A673 (cell line): ENCODE results near the gene DUSP15. TPM values are rescaled to one million over a fixed set of nuclear protein-coding genes. Genes with fewer than 3 reads are reported as not detected.

Experiments used
- BruUV-seq: library from RNA; stranded (reverse); fragments of 400-500 nt; replicated peaks from 2 replicates; lab custom pipeline; 2021; lab: Mats Ljungman, UMichigan
- CTCF ChIA-PET: fragments of 300-600 bp; sonication (Branson Sonifier 250); formaldehyde crosslinking; loops from one replicate; lab custom pipeline; 2022; ENCODE audit warnings: antibody characterized with exemption; lab: Charles Lee
- POLR2A ChIA-PET: fragments of 300-600 bp; sonication (Branson Sonifier 250); formaldehyde crosslinking; loops from one replicate; lab custom pipeline; 2022; ENCODE audit warnings: antibody characterized with exemption; ENCODE audit not compliant: low non-redundant PET; lab: Charles Lee
- DNase-seq: peaks from one replicate; pipeline ENCODE4 v3.0.0-alpha.2; 2015; ENCODE audit warnings: low spot score
- H3K27ac ChIP-seq: fragments of 200-600 bp; sonication (generic); 2 replicates; pipeline ENCODE4 v1.5.1; 2016; ENCODE audit warnings: mixed run types, low read depth, mild to moderate bottlenecking, mixed read lengths, antibody characterized with exemption, low read length; ENCODE audit not compliant: poor library complexity, severe bottlenecking
- H3K27me3 ChIP-seq: fragments of 200-600 bp; sonication (generic); replicated peaks from 2 replicates; pipeline ENCODE4 v1.6.1; 2017; ENCODE audit warnings: mixed run types, low read depth, mild to moderate bottlenecking, mixed read lengths, antibody characterized with exemption, low read length; ENCODE audit not compliant: insufficient read depth, poor library complexity
- H3K36me3 ChIP-seq: fragments of 200-600 bp; sonication (generic); 2 replicates; pipeline ENCODE4 v1.6.1; 2016; ENCODE audit warnings: mixed run types, mild to moderate bottlenecking, mixed read lengths, antibody characterized with exemption, low read length; ENCODE audit not compliant: insufficient read depth, poor library complexity, severe bottlenecking
- H3K4me1 ChIP-seq: fragments of 200-600 bp; sonication (generic); 2 replicates; pipeline ENCODE4 v1.6.1; 2017; ENCODE audit warnings: mixed run types, mild to moderate bottlenecking, mixed read lengths, antibody characterized with exemption, low read length; ENCODE audit not compliant: insufficient read depth, poor library complexity, severe bottlenecking
- H3K4me3 ChIP-seq: fragments of 200-600 bp; sonication (generic); 2 replicates; pipeline ENCODE4 v1.5.1; 2016; ENCODE audit warnings: low read depth, mixed run types, mild to moderate bottlenecking, mixed read lengths, low read length; ENCODE audit not compliant: poor library complexity, severe bottlenecking
- H3K9me3 ChIP-seq: fragments of 200-600 bp; sonication (generic); 2 replicates; pipeline ENCODE4 v1.6.1; 2016; ENCODE audit warnings: mixed run types, low read depth, mild to moderate bottlenecking, mixed read lengths, antibody characterized with exemption, low read length; ENCODE audit not compliant: poor library complexity, severe bottlenecking
- EZH2 ChIP-seq: fragments of 200-600 bp; sonication (generic); IDR thresholded peaks from 2 replicates; pipeline ENCODE4 v1.6.1; 2017; ENCODE audit warnings: borderline replicate concordance, low read depth, mild to moderate bottlenecking, mixed read lengths, antibody characterized with exemption, low read length; ENCODE audit not compliant: poor library complexity, severe bottlenecking
- intact Hi-C: fragments of 100-400 bp; cut with micrococcal nuclease; formaldehyde crosslinking; loops from one replicate; pipeline ENCODE4 v1.10.0; 2022; ENCODE audit not compliant: unreplicated experiment
- total RNA-seq: library from RNA; stranded (reverse); gene quantifications from 2 replicates; pipeline ENCODE4 v1.2.3, GENCODE V29; 2021
- TF ChIP-seq, protein P1 (sequence below): fragments of 300-800, 200-600 bp; sonication (generic); conservative IDR thresholded peaks from 2 replicates; pipeline ENCODE4 v1.5.1; 2017; ENCODE audit warnings: low read depth, mild to moderate bottlenecking, antibody characterized with exemption, low read length, moderate library complexity, mixed read lengths

Gene DUSP15
- total RNA-seq, 1 experiment from 2014 or later, result not detected

DNA sequence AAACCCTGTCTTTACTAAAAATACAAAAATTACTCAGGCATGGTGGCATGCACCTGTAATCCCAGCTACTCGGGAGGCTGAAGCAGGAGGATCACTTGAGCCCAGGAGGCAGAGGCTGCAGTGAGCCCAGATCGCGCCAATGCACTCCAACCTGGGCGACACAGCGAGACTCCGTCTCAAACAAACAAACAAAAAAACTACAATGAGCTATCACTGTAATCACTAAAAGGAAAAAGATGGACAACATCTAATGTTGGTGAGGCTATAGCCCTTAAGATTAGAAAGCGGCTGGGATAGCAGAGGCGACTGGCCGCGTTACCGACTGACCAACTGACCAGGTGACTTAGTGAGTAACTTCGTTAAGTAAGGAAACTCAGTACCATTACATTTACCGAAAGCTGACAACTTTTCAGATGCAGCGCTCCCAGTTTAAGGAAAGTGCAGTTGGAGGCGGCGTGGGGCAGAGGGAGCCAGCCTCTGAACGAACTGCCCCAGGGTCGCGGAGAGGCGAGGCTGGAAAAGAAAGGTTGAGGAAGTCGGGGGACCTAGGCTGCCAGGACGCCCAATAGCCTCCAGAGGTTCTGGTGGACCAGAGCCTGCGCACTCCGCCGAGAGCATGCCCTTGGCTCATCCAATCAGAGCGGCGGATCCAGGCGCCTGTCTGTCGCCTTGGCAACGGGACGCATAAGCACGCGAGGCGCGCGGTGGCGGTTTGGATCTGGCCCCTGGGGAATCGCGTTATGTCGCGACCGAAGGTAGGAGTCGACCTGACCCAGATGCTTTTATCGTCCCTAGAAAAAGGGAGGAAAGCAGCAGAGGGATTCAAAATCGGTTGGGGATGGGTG lies 9.0 kb upstream of the DUSP15 start:
- peak; percentile 95 for DNase-seq
- no TSS peak for BruUV-seq
- Histone ChIP-seq H3K4me3 (peak overlapping the region; percentile 55), H3K27ac (no peak overlapping the region), H3K9me3 (no peaks in the 10 kb centered on the region), H3K4me1 (no peaks in the 10 kb centered on the region), H3K27me3 (no peaks in the 10 kb centered on the region), H3K36me3 (no peaks in the 10 kb centered on the region)
- POLR2A ChIA-PET, result no interaction called here
- TF ChIP-seq, protein P1, sequence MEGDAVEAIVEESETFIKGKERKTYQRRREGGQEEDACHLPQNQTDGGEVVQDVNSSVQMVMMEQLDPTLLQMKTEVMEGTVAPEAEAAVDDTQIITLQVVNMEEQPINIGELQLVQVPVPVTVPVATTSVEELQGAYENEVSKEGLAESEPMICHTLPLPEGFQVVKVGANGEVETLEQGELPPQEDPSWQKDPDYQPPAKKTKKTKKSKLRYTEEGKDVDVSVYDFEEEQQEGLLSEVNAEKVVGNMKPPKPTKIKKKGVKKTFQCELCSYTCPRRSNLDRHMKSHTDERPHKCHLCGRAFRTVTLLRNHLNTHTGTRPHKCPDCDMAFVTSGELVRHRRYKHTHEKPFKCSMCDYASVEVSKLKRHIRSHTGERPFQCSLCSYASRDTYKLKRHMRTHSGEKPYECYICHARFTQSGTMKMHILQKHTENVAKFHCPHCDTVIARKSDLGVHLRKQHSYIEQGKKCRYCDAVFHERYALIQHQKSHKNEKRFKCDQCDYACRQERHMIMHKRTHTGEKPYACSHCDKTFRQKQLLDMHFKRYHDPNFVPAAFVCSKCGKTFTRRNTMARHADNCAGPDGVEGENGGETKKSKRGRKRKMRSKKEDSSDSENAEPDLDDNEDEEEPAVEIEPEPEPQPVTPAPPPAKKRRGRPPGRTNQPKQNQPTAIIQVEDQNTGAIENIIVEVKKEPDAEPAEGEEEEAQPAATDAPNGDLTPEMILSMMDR, result no peak
- no peak for TF ChIP-seq EZH2
- intact Hi-C loops, result no loop called here
- CTCF ChIA-PET, result no interaction called here

DNA sequence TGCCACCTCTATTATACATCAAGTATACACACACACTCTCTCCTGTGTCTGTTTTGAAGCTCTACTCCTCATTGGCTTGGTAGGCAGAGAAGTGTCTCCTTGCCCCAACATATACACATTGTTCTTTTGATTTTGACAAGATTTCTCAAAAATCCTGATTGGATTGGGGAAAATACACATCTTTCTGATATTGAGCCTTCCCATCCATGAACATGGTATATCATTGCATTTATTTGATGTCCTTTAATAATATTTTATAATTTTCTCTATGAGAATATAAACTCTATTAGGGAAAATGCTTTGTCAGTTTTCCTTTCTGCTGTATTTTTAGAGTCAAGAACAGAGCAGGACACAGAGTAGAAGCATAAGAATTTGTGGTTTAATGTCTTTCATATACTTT lies 7.4 kb upstream of the DUSP15 start:
- DNase-seq, result no peak
- ChIA-PET CTCF (no interaction called here), POLR2A (no interaction called here)
- no peaks in the 10 kb centered on the region for H3K4me1 ChIP-seq
- H3K9me3 ChIP-seq, result no peaks in the 10 kb centered on the region
- H3K4me3 ChIP-seq, result no peak overlapping the region
- no peak overlapping the region for H3K27ac ChIP-seq
- peaks cover 10% of the 10 kb centered on the region for H3K27me3 ChIP-seq
- no TSS peak for BruUV-seq
- intact Hi-C loops, result no loop called here
- no peaks in the 10 kb centered on the region for H3K36me3 ChIP-seq
- no peak for TF ChIP-seq EZH2
- TF ChIP-seq, protein P1, result no peak

DNA sequence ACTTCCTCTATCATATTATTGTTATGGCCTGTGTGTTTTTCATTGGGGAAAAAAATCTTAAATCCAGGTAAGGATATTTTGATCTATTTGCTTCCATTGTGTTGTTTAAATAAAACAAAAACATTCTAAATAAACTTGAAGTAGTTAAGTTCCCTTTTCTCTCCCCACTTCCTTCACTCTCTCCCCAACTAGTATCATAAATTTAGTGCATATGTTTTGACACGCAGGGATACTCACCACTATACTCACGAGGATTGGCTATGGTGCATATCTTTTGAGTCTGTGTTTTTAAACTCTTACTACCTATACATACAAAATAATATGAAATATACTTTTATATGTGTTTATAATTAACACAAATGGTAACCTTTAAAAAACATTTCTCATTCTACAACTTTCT lies 5.3 kb upstream of the DUSP15 start:
- BruUV-seq, result no TSS peak
- Histone ChIP-seq H3K4me3 (no peak overlapping the region), H3K27me3 (peaks cover 30% of the 10 kb centered on the region), H3K9me3 (no peaks in the 10 kb centered on the region), H3K27ac (no peak overlapping the region), H3K4me1 (no peaks in the 10 kb centered on the region), H3K36me3 (no peaks in the 10 kb centered on the region)
- DNase-seq, result no peak
- intact Hi-C loops, result no loop called here
- ChIA-PET POLR2A (no interaction called here), CTCF (no interaction called here)
- TF ChIP-seq, protein P1, result no peak
- no peak for TF ChIP-seq EZH2
